ENCODE results near the gene EXOSC2. TPM values are rescaled to one million over a fixed set of nuclear protein-coding genes. Genes with fewer than 3 reads are reported as not detected.

Gene EXOSC2
- total RNA-seq, 1 donor from 2014 or later = 23.0 TPM

DNA sequence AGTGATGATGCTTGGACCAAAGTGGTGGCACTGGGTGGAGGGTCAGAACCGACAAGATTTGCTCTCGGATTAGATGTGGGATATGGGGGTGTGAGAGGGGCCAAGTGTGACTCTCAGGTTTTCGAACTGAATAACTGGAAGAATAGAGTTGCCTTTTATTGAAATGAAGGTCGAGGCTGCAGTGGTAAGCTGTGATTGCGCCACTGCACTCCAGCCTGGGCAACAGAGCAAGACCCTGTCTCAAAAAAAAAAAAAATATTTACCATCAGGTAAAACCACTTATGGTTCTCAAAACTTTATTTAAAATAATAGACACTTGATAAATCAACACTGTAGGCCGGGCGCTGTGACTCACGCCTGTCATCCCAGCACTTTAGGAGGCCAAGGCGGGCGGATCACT is 27.2 kb downstream of the EXOSC2 start:
- Histone ChIP-seq H3K4me1 (peaks cover 11% of the 10 kb centered on the region), H3K27ac (no peak overlapping the region), H3K9me3 (no peaks in the 10 kb centered on the region), H3K4me3 (no peak overlapping the region), H3K27me3 (no peaks in the 10 kb centered on the region), H3K36me3 (no peaks in the 10 kb centered on the region)
- TF ChIP-seq, protein P1, sequence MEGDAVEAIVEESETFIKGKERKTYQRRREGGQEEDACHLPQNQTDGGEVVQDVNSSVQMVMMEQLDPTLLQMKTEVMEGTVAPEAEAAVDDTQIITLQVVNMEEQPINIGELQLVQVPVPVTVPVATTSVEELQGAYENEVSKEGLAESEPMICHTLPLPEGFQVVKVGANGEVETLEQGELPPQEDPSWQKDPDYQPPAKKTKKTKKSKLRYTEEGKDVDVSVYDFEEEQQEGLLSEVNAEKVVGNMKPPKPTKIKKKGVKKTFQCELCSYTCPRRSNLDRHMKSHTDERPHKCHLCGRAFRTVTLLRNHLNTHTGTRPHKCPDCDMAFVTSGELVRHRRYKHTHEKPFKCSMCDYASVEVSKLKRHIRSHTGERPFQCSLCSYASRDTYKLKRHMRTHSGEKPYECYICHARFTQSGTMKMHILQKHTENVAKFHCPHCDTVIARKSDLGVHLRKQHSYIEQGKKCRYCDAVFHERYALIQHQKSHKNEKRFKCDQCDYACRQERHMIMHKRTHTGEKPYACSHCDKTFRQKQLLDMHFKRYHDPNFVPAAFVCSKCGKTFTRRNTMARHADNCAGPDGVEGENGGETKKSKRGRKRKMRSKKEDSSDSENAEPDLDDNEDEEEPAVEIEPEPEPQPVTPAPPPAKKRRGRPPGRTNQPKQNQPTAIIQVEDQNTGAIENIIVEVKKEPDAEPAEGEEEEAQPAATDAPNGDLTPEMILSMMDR (IDR thresholded peaks at IDR 0.05) = no peak
- ATAC-seq (no peak), DNase-seq (no peak)
- intact Hi-C loops (cut with DNase I) = no loop called here

DNA sequence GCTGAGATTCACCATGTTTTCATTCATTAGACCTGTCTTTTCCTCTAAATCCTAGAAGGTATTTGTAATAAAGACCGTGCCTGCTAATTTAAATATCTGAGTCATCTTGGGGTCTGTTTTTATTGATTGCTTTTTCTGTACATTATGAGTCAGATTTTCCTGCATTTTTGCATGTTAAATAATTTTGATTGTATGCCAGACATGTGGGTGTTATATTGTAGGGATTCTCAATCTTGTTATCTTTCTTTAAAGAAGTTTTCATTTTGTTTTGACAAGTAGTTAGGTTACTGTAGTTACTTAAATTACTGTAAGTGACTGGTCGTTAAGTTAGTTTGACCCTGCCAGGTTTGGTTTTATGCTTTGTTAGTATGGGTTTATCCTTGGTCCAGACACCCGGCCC is 35.1 kb downstream of the EXOSC2 start:
- TF ChIP-seq, protein P1 (IDR thresholded peaks at IDR 0.05) = no peak
- ATAC-seq (no peak), DNase-seq (no peak)
- intact Hi-C loops (cut with DNase I) = no loop called here
- Histone ChIP-seq H3K4me3 (no peak overlapping the region), H3K27ac (no peak overlapping the region), H3K27me3 (no peaks in the 10 kb centered on the region), H3K9me3 (no peaks in the 10 kb centered on the region), H3K4me1 (peaks cover 6% of the 10 kb centered on the region), H3K36me3 (no peaks in the 10 kb centered on the region)

DNA sequence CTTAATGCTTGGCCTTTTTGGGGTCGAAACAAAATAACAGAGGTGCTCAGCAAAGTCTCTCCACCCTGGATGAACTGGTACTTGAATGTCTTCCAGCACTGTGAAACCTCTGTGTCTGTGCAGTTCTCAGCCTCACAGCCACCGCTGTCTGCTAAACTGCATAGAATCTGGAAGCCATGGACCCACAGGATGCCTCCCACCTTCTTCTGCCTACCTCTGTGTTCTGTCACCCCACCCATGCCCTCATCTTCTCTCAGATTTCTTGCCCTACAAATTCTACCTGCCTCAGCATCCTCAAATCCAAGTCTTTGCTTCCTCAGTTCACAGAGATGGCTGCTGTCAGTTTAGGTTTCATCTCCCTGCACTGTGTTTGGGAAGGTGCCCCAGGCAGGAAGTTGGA is 35.6 kb downstream of the EXOSC2 start:
- no peak for ATAC-seq
- Histone ChIP-seq H3K9me3 (no peaks in the 10 kb centered on the region), H3K36me3 (no peaks in the 10 kb centered on the region), H3K27me3 (no peaks in the 10 kb centered on the region), H3K27ac (no peak overlapping the region), H3K4me1 (peaks cover 6% of the 10 kb centered on the region), H3K4me3 (no peak overlapping the region)
- intact Hi-C loops (cut with DNase I) = no loop called here
- DNase-seq = no peak
- TF ChIP-seq, protein P1 (IDR thresholded peaks at IDR 0.05) = no peak

DNA sequence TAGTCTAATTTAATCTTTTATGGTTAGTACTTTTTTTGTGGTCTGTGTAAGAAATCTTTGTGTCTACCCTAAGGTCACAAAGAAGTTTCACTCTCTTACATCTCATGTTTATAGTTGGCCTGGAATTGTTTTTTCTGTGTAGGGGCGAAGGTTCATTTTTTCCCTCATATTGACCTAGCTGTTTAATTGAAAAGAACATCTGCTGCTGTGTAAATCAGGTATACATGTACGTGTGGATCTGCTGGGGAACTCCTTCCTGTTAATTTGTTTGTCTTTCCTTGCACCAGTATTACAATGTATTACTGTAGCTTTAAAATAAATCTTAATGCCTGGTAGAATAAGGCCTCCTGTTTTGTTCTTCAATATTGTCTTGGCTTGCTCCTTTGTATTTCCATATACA is 37.8 kb downstream of the EXOSC2 start:
- peaks cover 6% of the 10 kb centered on the region for H3K4me1 ChIP-seq
- DNase-seq = no peak
- ATAC-seq = no peak
- intact Hi-C loops (cut with DNase I) = no loop called here
- H3K4me3 ChIP-seq = no peak overlapping the region
- H3K9me3 ChIP-seq = no peaks in the 10 kb centered on the region
- no peaks in the 10 kb centered on the region for H3K27me3 ChIP-seq
- TF ChIP-seq, protein P1 (IDR thresholded peaks at IDR 0.05) = no peak
- H3K36me3 ChIP-seq = no peaks in the 10 kb centered on the region
- no peak overlapping the region for H3K27ac ChIP-seq

DNA sequence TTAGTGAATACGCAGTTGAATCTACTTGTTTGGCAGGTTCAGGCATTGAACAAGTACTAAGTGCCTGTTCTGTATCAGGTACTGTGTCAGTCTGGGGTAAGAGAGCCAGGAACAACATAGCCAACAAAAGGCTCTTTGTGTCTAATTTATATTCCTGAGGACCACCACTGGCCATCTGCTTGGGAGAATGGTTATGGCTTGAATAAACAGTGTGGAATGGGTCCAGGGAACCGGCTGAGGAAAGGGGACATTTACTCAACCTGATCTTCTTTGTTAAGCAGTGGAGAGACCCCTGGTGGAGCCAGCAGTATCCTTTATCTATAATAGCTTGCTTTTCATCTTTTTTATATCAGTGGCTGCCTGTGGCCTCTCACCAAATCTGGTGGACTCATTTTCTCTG is 38.6 kb downstream of the EXOSC2 start:
- Histone ChIP-seq H3K36me3 (no peaks in the 10 kb centered on the region), H3K4me3 (no peak overlapping the region), H3K27ac (no peak overlapping the region), H3K4me1 (peaks cover 6% of the 10 kb centered on the region), H3K9me3 (no peaks in the 10 kb centered on the region), H3K27me3 (no peaks in the 10 kb centered on the region)
- no peak for ATAC-seq
- intact Hi-C loops (cut with DNase I) = no loop called here
- TF ChIP-seq, protein P1 (IDR thresholded peaks at IDR 0.05) = peak; percentile 6
- DNase-seq = no peak

DNA sequence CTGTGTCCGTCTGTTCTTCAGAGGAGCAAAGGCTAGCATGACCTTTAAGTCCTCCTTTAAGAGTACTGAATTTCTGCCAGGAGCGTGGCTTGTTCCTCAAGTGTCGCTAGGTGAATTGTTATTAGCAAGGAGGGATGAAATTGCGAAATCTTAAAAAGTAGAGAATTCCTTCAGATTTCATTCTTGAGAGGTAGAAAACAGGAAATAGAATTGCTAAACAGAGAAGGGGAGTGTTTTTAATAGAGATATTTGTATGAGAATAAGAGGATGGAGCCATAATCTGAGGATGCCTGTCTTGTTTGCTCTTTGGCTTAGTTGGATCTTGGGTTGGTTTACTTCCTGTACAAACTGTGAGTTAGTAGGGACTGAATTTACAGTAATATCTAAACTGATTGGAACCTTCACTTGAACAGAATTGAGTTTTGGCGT is 39.2 kb downstream of the EXOSC2 start:
- ATAC-seq (peak; percentile 62), DNase-seq (no peak)
- Histone ChIP-seq H3K4me1 (peaks cover 6% of the 10 kb centered on the region), H3K27me3 (no peaks in the 10 kb centered on the region), H3K9me3 (no peaks in the 10 kb centered on the region), H3K36me3 (no peaks in the 10 kb centered on the region), H3K4me3 (no peak overlapping the region), H3K27ac (peak overlapping the region; percentile 42)
- TF ChIP-seq, protein P1 (IDR thresholded peaks at IDR 0.05) = no peak
- intact Hi-C loops (cut with DNase I) = no loop called here
